Testis (tissue), 2 donors: ENCODE measurements around the gene LMAN2L.

Experiments used
- CTCF ChIP-seq, 3 experiments: fragments of 450-650 bp in 2 of 3; fragments of 200-600 bp in 1 of 3; sonication (generic) in 1 of 3; IDR thresholded peaks; one replicate each; pipeline ENCODE4 v1.5.1; 2016 to 2019; ENCODE audit warnings: antibody characterized with exemption in 3 of 3, mild to moderate bottlenecking in 2 of 3, moderate library complexity in 1 of 3
- POLR2A ChIP-seq: fragments of 450-650 bp; IDR thresholded peaks from one replicate; pipeline ENCODE4 v1.6.1; 2017; ENCODE audit warnings: antibody characterized with exemption, mild to moderate bottlenecking, moderate library complexity

DNA sequence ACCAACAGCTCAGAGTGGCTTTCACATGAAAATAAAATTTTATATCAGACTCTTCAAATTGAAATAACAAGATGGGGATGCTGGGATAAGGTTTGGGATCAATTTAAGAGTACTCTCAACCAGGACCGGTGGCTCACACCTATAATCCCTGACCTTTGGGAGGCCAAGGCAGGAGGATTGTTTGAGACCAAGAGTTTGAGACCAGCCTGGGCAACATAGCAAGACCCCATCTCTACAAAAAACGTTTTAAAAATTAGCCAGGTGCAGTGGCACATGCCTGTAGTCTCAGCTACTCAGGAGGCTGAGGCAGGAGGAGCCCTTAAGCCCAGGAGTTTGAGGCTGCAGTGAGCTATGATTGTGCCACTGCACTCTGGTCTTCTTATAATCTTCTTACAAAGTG, 2.6 kb downstream of the LMAN2L start:
- TF ChIP-seq CTCF (IDR thresholded peaks at IDR 0.05) (no peak), POLR2A (no peak)
